Stimulated activated CD8-positive, alpha-beta memory T cell treated with anti-CD3 and anti-CD28 coated beads, Interleukin-4, amount 100 ng/mL, for 48 hours (primary cell): ENCODE results near the gene JDP2.

ENCODE experiments used
- DNase-seq: peaks from one replicate; pipeline ENCODE4 v3.0.0-alpha.2; 2020

The JDP2 gene

GRCh38 chr14:75520852-75521251 lies 93.0 kb downstream of the JDP2 start:
- no peak for DNase-seq

- no peak for DNase-seq
These were observed 93.8 kb downstream of the JDP2 start for GRCh38 chr14:75521415-75522199.

DNA sequence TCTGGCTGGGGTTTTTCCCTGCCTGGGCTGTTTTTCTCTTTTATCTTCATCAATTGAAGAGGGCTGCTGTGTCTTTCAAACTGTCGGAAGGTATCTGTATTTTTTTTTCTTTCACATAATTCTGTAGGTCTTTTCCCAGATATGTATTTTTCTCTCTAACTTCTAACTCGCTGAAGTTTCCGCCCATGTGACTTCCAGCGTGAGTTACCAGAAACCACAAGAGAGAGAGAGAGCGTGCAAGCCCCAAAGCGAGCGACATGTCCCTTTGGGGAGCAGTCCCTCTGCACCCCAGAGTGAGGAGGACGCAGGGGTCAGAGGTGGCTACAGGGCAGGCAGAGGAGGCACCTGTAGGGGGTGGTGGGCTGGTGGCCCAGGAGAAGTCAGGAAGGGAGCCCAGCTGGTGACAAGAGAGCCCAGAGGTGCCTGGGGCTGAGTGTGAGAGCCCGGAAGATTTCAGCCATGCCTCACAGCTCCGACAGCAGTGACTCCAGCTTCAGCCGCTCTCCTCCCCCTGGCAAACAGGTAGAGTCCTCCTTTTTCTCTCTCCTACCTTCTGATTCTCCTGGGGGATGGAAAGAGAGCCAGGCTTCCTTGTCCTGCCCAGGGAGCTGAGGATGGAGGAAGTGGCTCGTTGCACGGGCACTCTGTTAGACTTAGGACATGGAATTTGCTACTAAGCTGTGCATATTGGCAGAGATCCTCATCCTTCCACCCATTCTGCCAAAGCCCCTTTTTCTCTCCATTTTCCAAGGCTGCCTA lies 94.6 kb downstream of the JDP2 start, which contains the start of gene BATF:
Gene BATF, plus strand, starts transcription at position 246 of the 759 bp plus-strand sequence. Its CDS starts 214 bp downstream, at position 460.
- peak; percentile 80 for DNase-seq

- DNase-seq: no peak
These were observed 95.1 kb downstream of the JDP2 start for GRCh38 chr14:75522983-75523318.
